Muscle layer of duodenum (tissue), 2 donors: Measurements from ENCODE around the gene MBNL1.
A peak's percentile ranks its signal among the peaks of the same experiment; 100 is the strongest.
"Not testable (repeated sequence)": the region's sequence is repeated elsewhere in the genome, so short reads cannot be mapped to it uniquely, and the experiment has no call there.

Experiments
- H3K27ac ChIP-seq: one replicate; pipeline ENCODE4 v1.7.0; 2013; ENCODE audit warnings: mild to moderate bottlenecking, low read length
- H3K27me3 ChIP-seq: one replicate; pipeline ENCODE4 v1.7.0; 2013; ENCODE audit warnings: low read depth, mild to moderate bottlenecking, control low read depth, low read length
- H3K36me3 ChIP-seq, 2 donors: one replicate each; pipeline ENCODE4 v1.7.0; 2013; ENCODE audit warnings: low read length in 2 of 2, control low read depth in 1 of 2, mild to moderate bottlenecking in 1 of 2; ENCODE audit not compliant: insufficient read depth in 2 of 2, control insufficient read depth in 1 of 2
- H3K4me1 ChIP-seq, 2 donors: one replicate each; pipeline ENCODE4 v1.7.0; 2013; ENCODE audit warnings: low read length in 2 of 2, mild to moderate bottlenecking in 2 of 2, control low read depth in 1 of 2, moderate library complexity in 1 of 2; ENCODE audit not compliant: insufficient read depth in 2 of 2, control insufficient read depth in 1 of 2
- H3K4me3 ChIP-seq, 2 donors: one replicate each; pipeline ENCODE4 v1.7.0; 2013; ENCODE audit warnings: low read length in 2 of 2, low read depth in 1 of 2, mild to moderate bottlenecking in 1 of 2
- H3K9me3 ChIP-seq, 2 donors: one replicate each; pipeline ENCODE4 v1.7.0; 2013; ENCODE audit warnings: low read length in 2 of 2, control low read depth in 1 of 2, mild to moderate bottlenecking in 1 of 2; ENCODE audit not compliant: control insufficient read depth in 1 of 2
- donor health status: healthy.

The MBNL1 gene

GRCh38 chr3:152356870-152357276 is 88.1 kb downstream of the MBNL1 start:
- no peaks in the 10 kb centered on the region for H3K27me3 ChIP-seq
- no peak overlapping the region for H3K27ac ChIP-seq

GRCh38 chr3:152357587-152357986 is 88.9 kb downstream of the MBNL1 start:
- Histone ChIP-seq H3K9me3 (no peaks in the 10 kb centered on the region), H3K4me1 (peaks cover 0 to 32% of the 10 kb centered on the region in 2 donors), H3K27me3 (no peaks in the 10 kb centered on the region), H3K4me3 (no peak overlapping the region), H3K36me3 (no peaks in the 10 kb centered on the region), H3K27ac (no peak overlapping the region)

More at GRCh38 chr3:152356870-152357276, 88.1 kb downstream of the MBNL1 start:
- no peak overlapping the region for H3K4me3 ChIP-seq
- H3K36me3 ChIP-seq: no peaks in the 10 kb centered on the region
- H3K9me3 ChIP-seq: no peaks in the 10 kb centered on the region
- peaks cover 0 to 25% of the 10 kb centered on the region in 2 donors for H3K4me1 ChIP-seq

GRCh38 chr3:152359385-152360248 is 90.9 kb downstream of the MBNL1 start:
- peaks cover 0 to 42% of the 10 kb centered on the region in 2 donors for H3K4me1 ChIP-seq
- no peak overlapping the region for H3K4me3 ChIP-seq
- no peaks in the 10 kb centered on the region for H3K36me3 ChIP-seq
- H3K9me3 ChIP-seq: no peaks in the 10 kb centered on the region
- no peaks in the 10 kb centered on the region for H3K27me3 ChIP-seq
- H3K27ac ChIP-seq: no peak overlapping the region

- Histone ChIP-seq H3K27ac (no peak overlapping the region), H3K27me3 (no peaks in the 10 kb centered on the region), H3K36me3 (no peaks in the 10 kb centered on the region), H3K4me3 (no peak overlapping the region), H3K9me3 (no peaks in the 10 kb centered on the region), H3K4me1 (peaks cover 2 to 48% of the 10 kb centered on the region in 2 donors)
Observed at GRCh38 chr3:152360302-152360701, 91.6 kb downstream of the MBNL1 start.

GRCh38 chr3:152360966-152361365 is 92.2 kb downstream of the MBNL1 start:
- Histone ChIP-seq H3K27ac (peak overlapping the region; percentile 5), H3K4me1 (peaks cover 3 to 51% of the 10 kb centered on the region in 2 donors), H3K4me3 (no peak overlapping the region), H3K36me3 (no peaks in the 10 kb centered on the region), H3K9me3 (no peaks in the 10 kb centered on the region), H3K27me3 (no peaks in the 10 kb centered on the region)

- Histone ChIP-seq H3K27ac (no peak overlapping the region), H3K4me3 (no peak overlapping the region), H3K4me1 (peaks cover 3 to 49% of the 10 kb centered on the region in 2 donors)
Observed at GRCh38 chr3:152362086-152362485, 93.4 kb downstream of the MBNL1 start.

GRCh38 chr3:152364237-152364636 is 95.5 kb downstream of the MBNL1 start:
- Histone ChIP-seq H3K27ac (no peak overlapping the region), H3K36me3 (no peaks in the 10 kb centered on the region), H3K9me3 (no peaks in the 10 kb centered on the region), H3K4me1 (peaks cover 3 to 44% of the 10 kb centered on the region in 2 donors), H3K27me3 (no peaks in the 10 kb centered on the region), H3K4me3 (no peak overlapping the region)

More at GRCh38 chr3:152362086-152362485, 93.4 kb downstream of the MBNL1 start:
- no peaks in the 10 kb centered on the region for H3K27me3 ChIP-seq
- no peaks in the 10 kb centered on the region for H3K9me3 ChIP-seq
- no peaks in the 10 kb centered on the region for H3K36me3 ChIP-seq

- no peaks in the 10 kb centered on the region for H3K9me3 ChIP-seq
- H3K27ac ChIP-seq: no peak overlapping the region
Observed at GRCh38 chr3:152365126-152365525, 96.4 kb downstream of the MBNL1 start.

GRCh38 chr3:152365766-152366593 is 97.3 kb downstream of the MBNL1 start:
- Histone ChIP-seq H3K27me3 (no peaks in the 10 kb centered on the region), H3K4me1 (peaks cover 3 to 39% of the 10 kb centered on the region in 2 donors), H3K27ac (no peak overlapping the region), H3K9me3 (no peaks in the 10 kb centered on the region), H3K4me3 (no peak overlapping the region), H3K36me3 (no peaks in the 10 kb centered on the region)

More at GRCh38 chr3:152365126-152365525, 96.4 kb downstream of the MBNL1 start:
- Histone ChIP-seq H3K4me3 (no peak overlapping the region), H3K27me3 (no peaks in the 10 kb centered on the region), H3K36me3 (no peaks in the 10 kb centered on the region), H3K4me1 (peaks cover 3 to 37% of the 10 kb centered on the region in 2 donors)

GRCh38 chr3:152367192-152367591 is 98.5 kb downstream of the MBNL1 start:
- not testable (repeated sequence) for H3K27me3 ChIP-seq, H3K36me3 ChIP-seq, H3K4me3 ChIP-seq, H3K27ac ChIP-seq, H3K9me3 ChIP-seq
- peaks cover 3 to 34% of the 10 kb centered on the region in 2 donors for H3K4me1 ChIP-seq

- H3K27ac ChIP-seq, H3K27me3 ChIP-seq, H3K4me3 ChIP-seq, H3K9me3 ChIP-seq, H3K36me3 ChIP-seq: not testable (repeated sequence)
- peaks cover 0 to 43% of the 10 kb centered on the region in 2 donors for H3K4me1 ChIP-seq
Observed at GRCh38 chr3:152372633-152373032, 103.9 kb downstream of the MBNL1 start.
